ENCODE measurements around the gene CCDC9B.

The CCDC9B gene

DNA sequence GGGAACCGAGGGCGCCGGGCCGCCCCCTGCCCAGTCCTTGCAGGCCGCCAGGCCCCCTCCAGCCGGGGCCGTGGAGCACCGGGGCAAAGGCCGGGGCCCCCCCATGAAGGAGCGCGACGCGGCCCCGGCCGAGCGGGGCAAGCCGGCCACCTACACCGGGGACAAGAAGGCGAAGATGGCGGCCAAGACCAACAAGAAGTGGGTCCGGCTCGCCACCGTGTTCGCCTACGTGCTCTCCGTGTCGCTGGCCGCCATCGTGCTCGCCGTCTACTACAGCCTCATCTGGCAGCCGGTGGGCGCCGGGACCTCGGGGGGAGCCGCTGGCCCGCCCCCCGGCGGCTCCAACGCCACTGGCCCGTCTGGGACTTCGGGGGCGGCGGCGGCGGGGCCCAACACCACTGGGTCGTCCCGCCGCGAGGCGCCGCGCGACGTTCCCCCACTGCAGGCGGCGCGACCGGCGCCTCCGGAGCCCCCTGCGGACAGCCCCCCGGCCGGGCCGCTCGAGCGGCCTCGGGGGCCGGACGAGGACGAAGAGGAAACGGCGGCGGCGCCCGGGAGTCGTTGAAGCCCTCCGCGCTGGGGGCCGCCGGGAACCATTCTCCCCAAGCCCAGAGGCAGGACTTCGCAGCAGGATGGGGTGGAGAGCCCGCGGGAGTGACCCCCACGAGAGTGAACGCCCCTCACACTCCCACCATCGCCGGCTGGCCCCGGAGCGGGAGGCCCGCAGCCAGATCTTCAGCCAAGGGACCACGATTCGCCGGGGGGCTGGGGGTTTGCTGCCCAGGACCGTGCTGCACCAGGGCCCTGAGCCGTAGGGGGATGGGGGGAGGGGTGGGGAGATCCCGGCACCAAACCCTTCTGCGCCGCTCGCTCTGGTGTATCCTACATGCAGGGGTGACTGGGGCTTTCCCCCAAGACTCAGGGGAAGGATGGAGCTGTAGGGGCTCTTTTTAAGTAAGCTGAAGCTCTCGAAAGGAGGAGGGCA is 16.5 kb downstream of the CCDC9B start:
- Histone ChIP-seq H3K23ac (ENCODE audit: low read length) (no peak overlapping the region), H3K9me3 (ENCODE audit: insufficient read depth, low read depth, low read length) (no peaks in the 10 kb centered on the region), H2AFZ (ENCODE audit: insufficient read depth, low read length, poor library complexity) (no peak overlapping the region), H2BK5ac (ENCODE audit: low read depth, low read length, poor library complexity) (peak overlapping the region; percentile 58), H4K8ac (ENCODE audit: low read depth, low read length) (peak overlapping the region; percentile 64), H3K4me2 (ENCODE audit: low read length) (peak overlapping the region; percentile 93), H2BK120ac (ENCODE audit: insufficient read depth, low read length, poor library complexity) (peak overlapping the region; percentile 60), H3K27me3 (ENCODE audit: insufficient read depth, low read length) (no peaks in the 10 kb centered on the region), H3K4ac (ENCODE audit: low read depth, low read length) (peak overlapping the region; percentile 83), H3K18ac (ENCODE audit: low read length) (peak overlapping the region; percentile 24), H3K79me2 (ENCODE audit: control insufficient read depth, insufficient read depth, low read length, poor library complexity) (peaks cover 4% of the 10 kb centered on the region), H3K9ac (ENCODE audit: low read length) (peak overlapping the region; percentile 63), H3K4me3 (ENCODE audit: low read depth, low read length) (peak overlapping the region; percentile 82), H4K12ac (ENCODE audit: low read depth, low read length) (peak overlapping the region; percentile 55), H2AK5ac (ENCODE audit: low read length) (peak overlapping the region; percentile 44), H3K4me1 (ENCODE audit: control insufficient read depth in 1 of 2, insufficient read depth in 2 of 2, low read length in 2 of 2) (peaks cover 40 to 52% of the 10 kb centered on the region in 2 experiments), H2BK12ac (ENCODE audit: low read length) (peak overlapping the region; percentile 14), H3K27ac (ENCODE audit: low read depth, low read length) (no peak overlapping the region), H3K36me3 (ENCODE audit: control insufficient read depth in 1 of 2, insufficient read depth in 2 of 2, low read length in 2 of 2) (peaks cover 0 to 2% of the 10 kb centered on the region in 2 experiments), H4K91ac (ENCODE audit: low read depth, low read length) (peak overlapping the region; percentile 72), H3K79me1 (ENCODE audit: low read length) (peaks cover 43% of the 10 kb centered on the region), H3K14ac (ENCODE audit: low read length) (peak overlapping the region; percentile 88)
- DNase-seq, result peak in 1 of 2 donors; percentile 27
- no CpG with 5 or more reads among the region's 101 CpGs for WGBS (ENCODE audit: extremely low coverage, insufficient coverage, insufficient read length)

DNA sequence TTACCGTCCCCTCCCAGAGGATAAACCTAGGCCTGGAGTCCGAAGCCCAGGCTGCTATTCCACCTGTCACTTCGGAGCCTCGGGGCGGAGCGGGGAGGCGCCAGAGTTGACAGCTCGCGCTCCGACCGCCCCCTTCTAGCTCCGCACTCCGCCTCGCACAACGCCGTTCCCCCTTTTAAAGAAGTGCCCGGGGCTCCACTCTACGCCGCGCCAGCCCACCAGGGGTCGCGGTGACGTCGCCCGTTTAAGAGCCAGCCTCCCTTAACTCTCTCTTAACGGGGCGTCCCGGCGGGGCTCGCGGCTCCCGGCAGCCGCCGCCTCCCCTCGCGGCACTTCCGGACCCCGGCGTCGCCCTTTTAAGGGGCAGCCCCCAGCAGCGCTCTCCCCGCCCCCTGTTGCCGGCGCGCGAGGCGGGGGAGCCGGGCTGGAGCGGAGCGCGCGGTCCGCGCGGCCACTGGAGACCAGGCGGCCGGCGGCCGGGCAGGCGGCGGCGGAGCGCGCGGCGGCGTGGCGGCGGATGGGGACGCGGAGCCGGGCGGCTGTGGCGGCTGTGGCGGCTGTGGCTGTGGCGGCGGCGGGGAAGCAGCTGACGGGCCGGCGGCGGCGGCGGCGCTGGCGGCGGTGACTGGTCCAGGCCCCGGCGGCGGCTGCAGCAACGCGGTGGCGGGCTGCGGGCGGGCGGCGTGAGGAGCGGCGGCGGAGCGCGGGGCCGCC is 17.3 kb downstream of the CCDC9B start, which contains the start of gene INAFM2:
TSS of gene INAFM2 (plus strand) at position 454 of the 714 bp plus-strand sequence. CDS start 364 bp downstream, outside the sequence.
- H2BK5ac ChIP-seq (ENCODE audit: low read depth, low read length, poor library complexity), result peak within 1 kb of the TSS; percentile 58
- peaks cover 37% of the 10 kb centered on the region for H3K79me1 ChIP-seq (ENCODE audit: low read length)
- no peaks in the 10 kb centered on the region for H3K27me3 ChIP-seq (ENCODE audit: insufficient read depth, low read length)
- H2BK12ac ChIP-seq (ENCODE audit: low read length), result peak within 1 kb of the TSS; percentile 40
- peak within 1 kb of the TSS; percentile 44 for H2AK5ac ChIP-seq (ENCODE audit: low read length)
- peaks cover 34 to 46% of the 10 kb centered on the region in 2 experiments for H3K4me1 ChIP-seq (ENCODE audit: control insufficient read depth in 1 of 2, insufficient read depth in 2 of 2, low read length in 2 of 2)
- H3K18ac ChIP-seq (ENCODE audit: low read length), result peak within 1 kb of the TSS; percentile 24
- H3K4me3 ChIP-seq (ENCODE audit: low read depth, low read length), result peak within 1 kb of the TSS; percentile 82
- peak within 1 kb of the TSS; percentile 83 for H3K4ac ChIP-seq (ENCODE audit: low read depth, low read length)
- peak within 1 kb of the TSS; percentile 1 for H3K27ac ChIP-seq (ENCODE audit: low read depth, low read length)
- H3K36me3 ChIP-seq (ENCODE audit: control insufficient read depth in 1 of 2, insufficient read depth in 2 of 2, low read length in 2 of 2), result peaks cover 0 to 2% of the 10 kb centered on the region in 2 experiments
- H3K14ac ChIP-seq (ENCODE audit: low read length), result peak within 1 kb of the TSS; percentile 88
- no peak within 1 kb of the TSS for H3K23ac ChIP-seq (ENCODE audit: low read length)
- peak; percentile 67 to 81 for DNase-seq
- H2BK120ac ChIP-seq (ENCODE audit: insufficient read depth, low read length, poor library complexity), result peak within 1 kb of the TSS; percentile 60
- H3K4me2 ChIP-seq (ENCODE audit: low read length), result peak within 1 kb of the TSS; percentile 93
- no CpG with 5 or more reads among the region's 103 CpGs for WGBS (ENCODE audit: extremely low coverage, insufficient coverage, insufficient read length)
- H4K12ac ChIP-seq (ENCODE audit: low read depth, low read length), result peak within 1 kb of the TSS; percentile 55
- peak within 1 kb of the TSS; percentile 63 for H3K9ac ChIP-seq (ENCODE audit: low read length)
- no peaks in the 10 kb centered on the region for H3K9me3 ChIP-seq (ENCODE audit: insufficient read depth, low read depth, low read length)
- H2AFZ ChIP-seq (ENCODE audit: insufficient read depth, low read length, poor library complexity), result no peak within 1 kb of the TSS
- H3K79me2 ChIP-seq (ENCODE audit: control insufficient read depth, insufficient read depth, low read length, poor library complexity), result peaks cover 4% of the 10 kb centered on the region
- peak within 1 kb of the TSS; percentile 64 for H4K8ac ChIP-seq (ENCODE audit: low read depth, low read length)
- H4K91ac ChIP-seq (ENCODE audit: low read depth, low read length), result peak within 1 kb of the TSS; percentile 72

GRCh38 chr15:40322531-40323238 is 18.1 kb downstream of the CCDC9B start:
- Histone ChIP-seq H3K23ac (ENCODE audit: low read length) (no peak overlapping the region), H3K27ac (ENCODE audit: low read depth, low read length) (peak overlapping the region; percentile 22), H3K36me3 (ENCODE audit: control insufficient read depth in 1 of 2, insufficient read depth in 2 of 2, low read length in 2 of 2) (peaks cover 0 to 2% of the 10 kb centered on the region in 2 experiments), H3K79me2 (ENCODE audit: control insufficient read depth, insufficient read depth, low read length, poor library complexity) (peaks cover 4% of the 10 kb centered on the region), H3K4me2 (ENCODE audit: low read length) (peak overlapping the region; percentile 93), H2BK5ac (ENCODE audit: low read depth, low read length, poor library complexity) (no peak overlapping the region), H3K79me1 (ENCODE audit: low read length) (peaks cover 34% of the 10 kb centered on the region), H3K9ac (ENCODE audit: low read length) (no peak overlapping the region), H2BK12ac (ENCODE audit: low read length) (peak overlapping the region; percentile 40), H4K91ac (ENCODE audit: low read depth, low read length) (peak overlapping the region; percentile 45), H2AFZ (ENCODE audit: insufficient read depth, low read length, poor library complexity) (no peak overlapping the region), H3K4me1 (ENCODE audit: control insufficient read depth in 1 of 2, insufficient read depth in 2 of 2, low read length in 2 of 2) (peaks cover 33 to 43% of the 10 kb centered on the region in 2 experiments), H3K14ac (ENCODE audit: low read length) (peak overlapping the region; percentile 20), H3K9me3 (ENCODE audit: insufficient read depth, low read depth, low read length) (no peaks in the 10 kb centered on the region), H4K8ac (ENCODE audit: low read depth, low read length) (peak overlapping the region; percentile 3), H3K18ac (ENCODE audit: low read length) (no peak overlapping the region), H2AK5ac (ENCODE audit: low read length) (peak overlapping the region; percentile 28), H3K4ac (ENCODE audit: low read depth, low read length) (no peak overlapping the region), H4K12ac (ENCODE audit: low read depth, low read length) (no peak overlapping the region), H3K27me3 (ENCODE audit: insufficient read depth, low read length) (no peaks in the 10 kb centered on the region), H2BK120ac (ENCODE audit: insufficient read depth, low read length, poor library complexity) (peak overlapping the region; percentile 4), H3K4me3 (ENCODE audit: low read depth, low read length) (no peak overlapping the region)
- WGBS (ENCODE audit: extremely low coverage, insufficient coverage, insufficient read length), result no CpG with 5 or more reads among the region's 26 CpGs
- no peak for DNase-seq

Data from trophoblast cell (in vitro differentiated cells and primary cell).